Keratinocyte (primary cell): ENCODE results near the gene CDC42EP1. TPM values are rescaled to one million over a fixed set of nuclear protein-coding genes. Genes with fewer than 3 reads are reported as not detected.

Experiments used
- DNase-seq: peaks from one replicate; pipeline ENCODE4 v3.0.0-alpha.2; 2011; ENCODE audit warnings: low read depth, missing footprints, low spot score
- FAIRE-seq: peaks from 2 replicates; lab custom pipeline; 2011; peaks lifted over from hg19 to GRCh38; lab: Jason Lieb, UNC
- H2AFZ ChIP-seq: 2 replicates; pipeline ENCODE4 v1.6.0; 2012; ENCODE audit warnings: low read length, control low read depth, inconsistent platforms; ENCODE audit not compliant: control insufficient read depth
- H3K27ac ChIP-seq: 2 replicates; pipeline ENCODE4 v1.5.1; 2011; ENCODE audit warnings: low read length; ENCODE audit not compliant: control insufficient read depth, insufficient read depth
- H3K27me3 ChIP-seq: 3 replicates; pipeline ENCODE4 v1.6.0; 2011; ENCODE audit warnings: low read length; ENCODE audit not compliant: control insufficient read depth, insufficient read depth; ENCODE audit errors: extremely low read depth
- H3K36me3 ChIP-seq, 2 experiments: 2 replicates in 1 of 2; 3 replicates in 1 of 2; pipeline ENCODE4 v1.5.1; 2011; ENCODE audit warnings: low read length in 2 of 2, mild to moderate bottlenecking in 1 of 2; ENCODE audit not compliant: control insufficient read depth in 2 of 2, insufficient read depth in 2 of 2; ENCODE audit errors: extremely low read depth in 1 of 2
- H3K4me1 ChIP-seq: 3 replicates; pipeline ENCODE4 v1.5.1; 2011; ENCODE audit warnings: low read length; ENCODE audit not compliant: control insufficient read depth, insufficient read depth; ENCODE audit errors: extremely low read depth
- H3K4me2 ChIP-seq: 3 replicates; pipeline ENCODE4 v1.6.0; 2011; ENCODE audit warnings: low read depth, low read length; ENCODE audit not compliant: control insufficient read depth, insufficient read depth; ENCODE audit errors: extremely low read depth
- H3K4me3 ChIP-seq, 3 experiments: fragments of 200-600 bp in 1 of 3; sonication (generic) in 1 of 3; 2 replicates in 2 of 3; 3 replicates in 1 of 3; pipeline ENCODE4 v1.5.1; 2011 to 2016; ENCODE audit warnings: low read length in 3 of 3, mild to moderate bottlenecking in 3 of 3, control low read depth in 2 of 3, inconsistent platforms in 1 of 3, low read depth in 1 of 3, mixed read lengths in 1 of 3, mixed run types in 1 of 3, moderate library complexity in 1 of 3; ENCODE audit not compliant: control insufficient read depth in 2 of 3, insufficient read depth in 2 of 3; ENCODE audit errors: extremely low read depth in 1 of 3
- H3K79me2 ChIP-seq: 2 replicates; pipeline ENCODE4 v1.6.0; 2012; ENCODE audit warnings: low read length; ENCODE audit not compliant: control insufficient read depth, insufficient read depth
- H3K9ac ChIP-seq: 3 replicates; pipeline ENCODE4 v1.6.0; 2011; ENCODE audit warnings: low read length; ENCODE audit not compliant: control insufficient read depth, insufficient read depth; ENCODE audit errors: extremely low read depth
- H3K9me1 ChIP-seq: 3 replicates; pipeline ENCODE4 v1.6.0; 2011; ENCODE audit warnings: low read length; ENCODE audit not compliant: control insufficient read depth, insufficient read depth; ENCODE audit errors: extremely low read depth
- H3K9me3 ChIP-seq: 2 replicates; pipeline ENCODE4 v1.5.1; 2012; ENCODE audit warnings: low read depth, low read length; ENCODE audit not compliant: control insufficient read depth
- H4K20me1 ChIP-seq: 3 replicates; pipeline ENCODE4 v1.6.0; 2011; ENCODE audit warnings: low read length; ENCODE audit not compliant: control insufficient read depth, insufficient read depth; ENCODE audit errors: extremely low read depth
- EZH2 ChIP-seq: IDR thresholded peaks from one replicate; pipeline ENCODE4 v1.6.1; 2012; ENCODE audit warnings: inconsistent platforms, mild to moderate bottlenecking, low read length, moderate library complexity
- dilution Hi-C: fragments of 300-500 bp; cut with MboI; formaldehyde crosslinking; loops from one replicate; pipeline ENCODE4 v1.7.0; 2020; ENCODE audit warnings: low sequenced_read_pairs; ENCODE audit not compliant: extremely low pct_ligation_motif_present
- polyA plus RNA-seq, 5 experiments: library from polyadenylated mRNA; depleted of rRNA in 3 of 5; stranded (reverse) in 3 of 5; stranded (forward) in 1 of 5; unstranded in 1 of 5; fragments of >200 nt; gene quantifications; 1 replicate in 1 of 5; 2 replicates in 3 of 5; 3 replicates in 1 of 5; pipeline versions ENCODE4 v1.2.1 to v1.2.3, GENCODE V29; 2011 to 2012; ENCODE audit warnings: missing spikeins in 2 of 5, low read depth in 1 of 5, low replicate concordance in 1 of 5
- TF ChIP-seq, protein P1 (sequence below), 3 experiments: IDR thresholded peaks in 1 of 3; conservative IDR thresholded peaks in 1 of 3; optimal IDR thresholded peaks in 1 of 3; 2 replicates in 2 of 3; 3 replicates in 1 of 3; pipeline versions ENCODE3 to v1.5.1; 2011; ENCODE audit warnings: low read length in 3 of 3, mild to moderate bottlenecking in 3 of 3, moderate library complexity in 2 of 3, control low read depth in 1 of 3, inconsistent platforms in 1 of 3; ENCODE audit not compliant: insufficient read depth in 2 of 3; ENCODE audit errors: extremely low read depth in 1 of 3

The CDC42EP1 gene
- polyA plus RNA-seq, 1 donor (not counting 4 experiments of a cell fraction or from before 2014, with no cell fraction given): 10.5 TPM

GRCh38 chr22:37578002-37578401 lies 17.7 kb downstream of the CDC42EP1 start:
- H3K27me3 ChIP-seq: peaks cover 9% of the 10 kb centered on the region
- no peaks in the 10 kb centered on the region for H3K36me3 ChIP-seq
- no peak for DNase-seq
- dilution Hi-C loops: no loop called here
- H3K9ac ChIP-seq: no peak overlapping the region
- no peak overlapping the region for H2AFZ ChIP-seq
- no peak for TF ChIP-seq EZH2
- TF ChIP-seq, protein P1, sequence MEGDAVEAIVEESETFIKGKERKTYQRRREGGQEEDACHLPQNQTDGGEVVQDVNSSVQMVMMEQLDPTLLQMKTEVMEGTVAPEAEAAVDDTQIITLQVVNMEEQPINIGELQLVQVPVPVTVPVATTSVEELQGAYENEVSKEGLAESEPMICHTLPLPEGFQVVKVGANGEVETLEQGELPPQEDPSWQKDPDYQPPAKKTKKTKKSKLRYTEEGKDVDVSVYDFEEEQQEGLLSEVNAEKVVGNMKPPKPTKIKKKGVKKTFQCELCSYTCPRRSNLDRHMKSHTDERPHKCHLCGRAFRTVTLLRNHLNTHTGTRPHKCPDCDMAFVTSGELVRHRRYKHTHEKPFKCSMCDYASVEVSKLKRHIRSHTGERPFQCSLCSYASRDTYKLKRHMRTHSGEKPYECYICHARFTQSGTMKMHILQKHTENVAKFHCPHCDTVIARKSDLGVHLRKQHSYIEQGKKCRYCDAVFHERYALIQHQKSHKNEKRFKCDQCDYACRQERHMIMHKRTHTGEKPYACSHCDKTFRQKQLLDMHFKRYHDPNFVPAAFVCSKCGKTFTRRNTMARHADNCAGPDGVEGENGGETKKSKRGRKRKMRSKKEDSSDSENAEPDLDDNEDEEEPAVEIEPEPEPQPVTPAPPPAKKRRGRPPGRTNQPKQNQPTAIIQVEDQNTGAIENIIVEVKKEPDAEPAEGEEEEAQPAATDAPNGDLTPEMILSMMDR (optimal IDR thresholded peaks at IDR 0.05 in 1 of 3, IDR thresholded peaks at IDR 0.05 in 1 of 3, conservative IDR thresholded peaks at IDR 0.05 in 1 of 3; ENCODE audit: extremely low read depth in 1 of 3, insufficient read depth in 2 of 3, low read length in 3 of 3): no peak
- H3K4me3 ChIP-seq: no peak overlapping the region
- no peak overlapping the region for H3K4me2 ChIP-seq
- no peaks in the 10 kb centered on the region for H3K9me3 ChIP-seq
- H3K4me1 ChIP-seq: no peaks in the 10 kb centered on the region
- H3K9me1 ChIP-seq: no peaks in the 10 kb centered on the region
- no peaks in the 10 kb centered on the region for H3K79me2 ChIP-seq
- H4K20me1 ChIP-seq: no peaks in the 10 kb centered on the region
- no peak overlapping the region for H3K27ac ChIP-seq
- FAIRE-seq: no peak

DNA sequence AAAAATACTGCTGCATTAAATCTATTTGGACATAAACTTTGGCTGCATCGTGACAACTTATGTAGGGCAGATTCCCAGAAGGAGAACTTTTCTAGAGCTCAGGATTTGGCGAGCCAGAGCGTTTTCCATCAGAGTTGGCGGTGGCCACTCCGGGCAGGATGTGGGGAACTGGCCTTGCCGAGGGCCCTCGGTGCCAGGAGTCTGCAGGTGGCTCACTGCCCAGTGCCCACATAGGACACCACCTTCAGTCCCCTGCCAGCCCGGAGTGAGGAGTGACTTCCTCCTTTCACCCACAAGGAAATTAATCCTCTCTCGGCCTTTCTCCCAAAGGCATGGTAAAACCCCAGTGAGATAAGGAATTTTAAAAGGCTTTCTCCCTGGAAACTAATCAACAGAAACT lies 21.2 kb downstream of the CDC42EP1 start:
- Histone ChIP-seq H3K27ac (no peak overlapping the region), H3K9me3 (no peaks in the 10 kb centered on the region), H4K20me1 (no peaks in the 10 kb centered on the region), H3K4me3 (no peak overlapping the region), H3K36me3 (no peaks in the 10 kb centered on the region), H3K9me1 (no peaks in the 10 kb centered on the region), H2AFZ (no peak overlapping the region), H3K27me3 (peaks cover 10% of the 10 kb centered on the region), H3K4me1 (no peaks in the 10 kb centered on the region), H3K9ac (no peak overlapping the region), H3K4me2 (no peak overlapping the region), H3K79me2 (no peaks in the 10 kb centered on the region)
- TF ChIP-seq, protein P1 (optimal IDR thresholded peaks at IDR 0.05 in 1 of 3, IDR thresholded peaks at IDR 0.05 in 1 of 3, conservative IDR thresholded peaks at IDR 0.05 in 1 of 3; ENCODE audit: extremely low read depth in 1 of 3, insufficient read depth in 2 of 3, low read length in 3 of 3): no peak
- no peak for TF ChIP-seq EZH2
- DNase-seq: no peak
- no peak for FAIRE-seq
- dilution Hi-C loops: no loop called here
